GM18909 (cell line): ENCODE data around the gene LIPC.

Source experiments
- ATAC-seq: cut with Tn5 transposase; IDR thresholded peaks from one replicate; pipeline ENCODE4 v1.9.1; 2021; ENCODE audit warnings: mild to moderate bottlenecking; ENCODE audit not compliant: unreplicated experiment, poor library complexity

LIPC gene

DNA sequence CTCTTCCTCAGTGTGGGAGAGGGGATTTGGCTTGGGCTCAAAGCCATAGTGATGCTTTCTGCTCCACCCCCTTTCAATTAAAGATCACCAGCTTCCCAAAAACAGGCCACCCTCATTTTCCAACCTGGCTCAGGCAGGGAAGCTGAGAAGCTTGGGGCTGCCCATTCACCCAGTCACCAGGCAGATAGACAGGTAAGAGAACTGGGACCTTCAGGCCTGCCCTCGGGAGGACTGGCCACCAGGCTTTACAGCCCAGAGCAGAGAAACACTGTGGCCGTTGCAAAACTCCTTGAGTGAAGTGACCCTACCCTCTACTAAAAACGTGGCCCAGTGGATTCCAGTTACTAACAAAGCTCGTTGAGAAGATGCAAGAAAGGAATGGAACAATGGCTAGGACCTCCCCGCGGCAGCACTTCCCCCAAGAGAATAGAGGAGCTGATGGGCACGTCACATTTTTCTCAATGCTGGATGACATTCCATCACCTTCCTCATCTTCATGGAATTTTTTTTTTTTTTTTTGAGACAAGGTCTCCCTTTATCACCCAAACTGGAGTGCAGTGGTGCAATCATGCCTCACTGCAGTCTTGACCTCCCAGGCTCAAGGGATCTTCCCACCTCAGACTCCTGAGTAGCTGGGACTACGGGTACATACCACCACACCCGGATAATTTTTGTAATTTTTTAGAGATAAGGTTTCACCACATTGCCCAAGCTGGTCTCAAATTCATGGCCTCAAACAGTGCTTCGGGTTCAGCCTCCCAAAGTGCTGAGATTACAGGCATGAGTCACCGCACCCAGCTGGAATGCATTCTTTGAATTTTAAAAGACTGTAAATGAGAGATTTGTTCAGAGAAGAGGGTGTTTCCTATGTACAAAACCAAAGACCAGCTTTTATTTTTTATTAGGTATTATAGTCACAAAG is 37.9 kb downstream of the LIPC start:
- no peak for ATAC-seq

DNA sequence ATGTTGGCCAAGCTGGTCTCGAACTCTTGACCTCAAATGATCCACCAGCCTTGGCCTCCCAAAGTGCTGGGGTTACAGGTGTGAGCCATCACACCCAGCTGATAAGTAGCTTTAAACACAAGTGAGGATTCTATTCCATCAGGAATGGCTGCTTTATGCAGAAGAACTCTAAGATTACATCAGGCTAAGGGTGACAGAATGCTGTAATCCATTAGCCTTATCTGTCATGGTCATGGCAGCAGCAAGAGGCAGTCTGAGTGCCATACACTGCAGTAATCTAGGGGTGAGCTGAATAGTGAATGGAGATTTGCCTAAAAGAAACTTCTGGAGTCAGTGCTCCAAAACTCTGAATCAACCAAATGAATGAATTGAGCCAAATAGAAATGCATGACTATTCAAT is 39.6 kb downstream of the LIPC start:
- no peak for ATAC-seq

DNA sequence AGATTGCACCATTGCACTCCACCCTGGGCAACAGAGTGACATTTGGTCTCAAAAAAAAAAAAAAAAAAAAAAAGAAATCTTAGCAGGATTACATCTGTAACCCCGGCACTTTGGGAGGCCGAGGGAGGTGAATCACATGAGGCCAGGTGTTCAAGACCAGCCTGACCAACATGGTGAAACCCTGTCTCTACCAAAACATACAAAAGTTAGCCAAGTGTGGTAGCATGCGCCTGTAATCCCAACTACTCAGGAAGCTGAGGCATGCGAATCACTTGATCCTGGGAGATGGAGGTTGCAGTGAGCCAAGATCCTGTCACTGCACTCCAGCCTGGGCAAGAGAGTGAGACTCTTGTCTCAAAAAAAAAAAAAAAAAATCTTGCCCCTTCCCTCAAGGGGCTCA is 40.4 kb downstream of the LIPC start:
- ATAC-seq, result no peak

DNA sequence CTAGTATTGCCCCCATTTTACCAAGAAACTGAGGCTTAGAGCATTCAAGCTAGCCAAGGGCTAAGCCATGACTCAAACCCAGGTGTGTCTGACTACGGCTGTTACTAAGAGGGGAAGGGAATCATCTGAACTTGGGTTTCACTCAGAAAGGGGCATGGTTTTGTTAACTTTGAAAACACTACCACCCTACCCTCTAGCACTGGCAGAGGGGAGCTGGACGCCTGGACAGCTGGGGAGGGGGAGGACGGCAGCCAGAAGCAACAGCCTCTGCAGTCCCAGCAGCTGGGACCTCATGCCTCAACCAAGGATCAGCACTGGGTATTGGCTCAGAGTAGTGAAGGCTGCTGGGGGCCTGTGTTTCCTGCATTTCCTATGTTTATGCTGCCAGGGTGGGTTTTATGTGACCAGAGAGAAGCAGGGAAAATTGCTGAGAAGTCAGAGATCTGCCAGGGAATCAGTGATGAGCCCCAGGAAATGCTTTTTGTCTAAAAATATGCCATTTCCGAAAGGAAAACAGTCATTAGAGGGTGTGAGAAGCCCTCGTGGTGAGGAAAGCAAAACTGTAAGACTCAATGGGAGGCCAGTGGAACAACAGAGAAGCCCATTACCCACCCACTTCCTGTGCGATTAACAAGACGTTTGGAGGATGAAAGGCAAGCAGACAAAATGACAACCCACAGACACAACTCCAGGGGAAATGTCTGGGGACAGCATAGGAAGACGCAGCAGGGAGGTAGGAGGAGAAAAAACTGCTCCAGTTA is 41.2 kb downstream of the LIPC start:
- ATAC-seq, result no peak

DNA sequence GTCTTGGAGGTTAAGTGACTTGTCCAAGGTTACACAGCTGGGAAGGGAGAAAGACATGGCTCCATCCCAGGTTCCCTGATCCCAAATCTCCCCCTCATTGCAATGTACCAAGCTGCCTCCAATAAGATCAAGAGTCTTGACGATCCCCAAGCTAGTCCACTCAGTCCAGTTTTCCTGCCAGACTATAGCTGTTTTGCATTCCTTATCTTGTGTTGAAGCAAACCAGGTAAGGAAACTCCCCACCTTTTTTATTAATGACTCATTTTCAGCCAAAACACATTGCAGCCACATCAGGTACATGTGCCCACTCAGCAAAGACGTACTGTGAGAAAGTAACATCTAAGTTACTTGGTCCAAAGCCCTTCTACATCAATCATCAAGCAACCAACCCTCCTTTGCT is 41.9 kb downstream of the LIPC start:
- ATAC-seq, result no peak

DNA sequence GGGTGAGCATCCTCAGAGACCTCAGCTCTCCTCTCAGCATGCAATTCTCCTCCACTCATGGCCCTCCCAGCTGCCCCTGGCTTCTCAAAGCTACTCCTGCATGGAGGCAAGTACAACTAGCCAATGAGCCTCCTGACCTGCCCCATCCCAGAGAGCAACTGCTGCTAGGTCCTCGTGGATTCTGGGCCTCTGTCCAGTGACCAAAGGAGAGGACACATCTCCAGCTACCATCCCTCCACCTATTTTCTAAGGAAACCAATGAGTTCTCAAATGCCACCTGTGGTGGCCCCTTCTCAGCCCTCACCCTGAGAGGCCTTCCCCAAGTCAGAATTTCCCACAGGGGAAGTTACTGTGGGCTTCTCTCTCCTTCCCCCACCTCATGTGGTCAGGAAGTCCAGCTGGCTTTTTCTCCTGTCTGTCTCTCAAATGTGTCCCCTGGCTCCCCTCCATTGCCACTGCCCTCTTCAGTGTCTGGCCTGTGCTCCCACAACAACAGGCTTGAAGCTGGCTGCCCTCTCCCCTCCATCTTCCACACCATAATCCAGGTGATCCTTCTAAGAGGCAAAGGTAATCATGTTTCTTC is 43.0 kb downstream of the LIPC start:
- ATAC-seq, result no peak

DNA sequence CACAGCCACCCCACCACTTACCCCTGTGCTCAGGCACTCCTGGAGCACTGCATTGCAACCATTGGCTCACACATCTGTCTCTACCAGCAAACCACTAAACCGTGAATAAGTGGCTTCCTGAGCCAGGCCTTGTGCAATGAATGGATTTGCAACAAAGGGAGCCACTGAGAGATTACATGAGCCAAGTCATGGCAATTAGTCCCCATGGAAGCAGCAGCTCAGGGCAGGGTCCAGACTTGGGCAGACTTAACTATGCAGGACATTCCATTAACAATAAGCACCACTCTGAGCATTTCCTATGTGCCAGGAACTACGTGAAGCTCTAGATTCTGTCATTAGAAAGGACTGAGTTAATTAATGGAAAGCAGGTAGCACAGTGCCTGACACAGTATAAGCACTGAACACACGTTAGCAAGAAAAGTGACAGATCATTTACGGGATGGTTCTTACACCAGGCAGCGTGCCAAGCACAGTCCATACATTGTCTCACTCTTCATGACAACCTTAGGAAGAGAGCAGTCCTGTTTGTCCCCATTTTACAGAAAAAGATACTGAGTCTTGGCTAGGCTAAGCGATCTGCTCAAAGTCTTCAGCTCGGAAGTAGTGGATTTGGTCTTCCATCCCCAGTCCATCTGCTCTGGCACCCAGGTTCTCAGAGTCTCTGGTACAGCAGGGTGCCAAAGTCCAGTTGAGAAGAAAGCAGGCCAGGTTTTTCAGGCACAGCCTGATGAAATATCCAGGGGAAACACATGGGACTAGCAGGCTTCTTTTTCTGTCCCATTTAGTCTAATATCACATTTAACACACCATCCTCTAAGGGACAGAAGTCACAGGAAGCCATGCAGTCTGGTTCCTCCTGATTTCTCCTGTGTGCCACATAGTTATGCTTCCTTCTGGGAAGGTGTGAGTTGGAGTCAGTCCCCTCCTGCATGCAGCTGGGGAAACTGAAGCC is 44.1 kb downstream of the LIPC start:
- no peak for ATAC-seq

DNA sequence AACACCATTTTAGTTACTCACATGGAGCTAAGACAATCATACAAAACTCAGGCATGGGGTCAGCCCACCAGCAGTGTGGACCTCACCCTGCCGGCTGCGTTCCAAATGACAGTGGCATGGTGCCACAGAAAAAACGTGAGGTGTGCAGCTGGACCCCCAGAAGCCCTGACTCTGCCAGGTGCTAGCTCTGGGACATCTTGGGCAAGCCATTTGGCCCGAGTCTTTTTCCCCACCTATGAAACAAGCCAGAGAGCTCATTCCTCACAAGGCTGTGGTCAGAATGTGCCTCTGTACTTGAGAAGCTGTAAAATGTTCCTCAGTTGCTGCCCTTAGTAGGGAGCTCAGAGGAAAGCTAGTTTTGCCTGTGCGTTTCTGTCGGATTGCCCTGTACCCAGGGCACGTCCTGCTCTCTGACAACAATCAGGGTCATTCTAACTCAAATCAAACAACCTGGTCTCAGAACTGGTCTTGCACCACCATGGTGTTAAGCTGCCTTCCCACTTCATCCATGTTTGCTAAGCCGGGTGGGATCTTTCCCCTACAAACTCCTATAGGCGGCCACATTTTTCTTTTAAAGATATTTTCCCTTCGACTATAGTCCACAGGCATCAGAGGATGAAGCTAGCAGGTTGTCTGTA is 44.9 kb downstream of the LIPC start:
- no peak for ATAC-seq

DNA sequence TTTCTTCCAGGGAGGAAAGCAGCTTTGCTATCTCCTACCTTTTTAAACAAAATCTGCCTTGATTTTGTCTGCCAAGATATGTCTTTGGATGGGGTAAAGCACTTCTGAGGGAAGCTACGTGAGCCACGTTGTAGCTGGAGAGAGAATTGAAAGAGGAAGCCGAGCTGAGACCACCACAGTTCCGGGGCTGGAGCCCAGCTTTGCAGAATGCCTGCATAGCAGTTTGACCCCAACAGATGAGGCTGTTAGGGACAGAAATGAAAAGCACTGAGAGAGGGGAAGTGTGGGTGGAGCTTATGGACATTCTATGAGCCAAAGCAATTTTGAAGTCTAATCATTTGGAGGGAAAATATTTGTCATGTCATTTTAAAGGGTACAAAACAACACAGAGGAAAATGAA is 45.4 kb downstream of the LIPC start:
- no peak for ATAC-seq

DNA sequence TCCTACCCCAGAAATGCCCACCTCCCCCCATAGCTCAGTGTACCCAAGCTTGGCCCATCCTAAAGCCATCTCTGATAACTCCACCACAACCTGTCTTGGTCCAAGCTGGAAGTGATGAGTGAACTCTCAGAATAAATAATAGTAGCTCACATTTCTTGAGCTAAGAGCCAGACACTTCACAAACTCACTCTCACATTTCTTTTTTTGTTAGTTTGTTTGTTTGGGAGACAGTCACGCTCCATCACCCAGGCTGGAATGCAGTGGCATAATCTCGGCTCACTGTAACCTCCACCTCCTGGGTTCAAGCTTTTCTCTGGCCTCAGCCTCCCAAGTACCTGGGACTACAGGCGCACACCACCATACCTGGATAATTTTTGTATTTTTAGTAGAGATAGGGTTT is 46.2 kb downstream of the LIPC start:
- ATAC-seq, result no peak

DNA sequence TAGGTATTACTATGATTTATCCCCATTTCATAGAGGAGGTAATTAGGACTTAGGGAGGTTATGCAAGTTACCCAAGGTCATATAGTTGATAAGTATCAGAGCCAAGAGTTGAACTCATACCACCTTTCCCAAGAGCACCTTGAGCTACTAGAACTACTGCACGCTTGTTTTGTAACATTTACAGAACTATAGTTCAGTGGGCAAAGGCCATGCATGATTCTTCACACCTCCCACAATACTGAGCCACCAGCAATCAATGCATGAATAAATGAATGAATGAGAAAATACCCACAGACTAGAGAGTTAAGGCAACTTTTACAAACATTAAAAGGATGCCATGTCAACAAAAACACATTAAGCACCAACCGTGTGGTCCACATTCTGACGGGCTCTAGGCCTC is 46.8 kb downstream of the LIPC start:
- no peak for ATAC-seq

DNA sequence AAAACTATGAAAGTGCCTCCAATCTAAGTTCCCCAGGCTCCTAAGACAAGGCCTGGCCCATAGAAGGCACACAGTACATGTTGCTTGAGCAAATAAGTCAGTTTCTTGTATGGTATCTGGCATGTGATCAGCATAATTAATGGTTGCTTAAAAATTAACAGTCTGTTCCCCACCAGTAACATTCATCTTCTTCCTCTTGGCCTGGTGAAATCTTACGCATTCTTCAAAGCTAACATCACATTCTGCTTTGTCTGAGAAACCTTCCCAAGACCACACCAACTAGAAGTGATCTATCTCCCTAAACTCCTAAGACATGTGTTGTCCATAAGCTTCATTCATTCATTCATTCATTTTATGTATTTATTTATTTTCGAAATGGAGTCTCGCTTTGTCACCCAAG is 48.1 kb downstream of the LIPC start:
- no peak for ATAC-seq

DNA sequence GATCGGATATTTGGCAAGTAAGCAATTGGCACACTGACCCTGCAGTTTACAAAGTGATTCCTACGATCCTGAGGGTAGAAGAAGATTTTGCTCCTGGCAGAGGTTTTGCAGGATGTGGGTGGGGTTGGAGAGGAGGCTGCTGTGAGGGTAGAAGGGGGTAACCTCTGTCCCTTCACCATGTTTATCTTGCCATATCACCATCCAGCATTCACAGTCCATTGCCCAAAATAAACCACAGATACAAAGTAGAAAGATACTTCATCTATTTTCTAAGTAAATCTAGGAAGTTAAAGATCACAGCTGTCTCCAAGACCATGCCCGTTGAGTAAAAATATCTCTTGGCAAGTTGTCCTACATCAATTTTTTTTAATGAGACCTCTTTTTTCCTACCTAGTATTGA is 51.6 kb downstream of the LIPC start:
- ATAC-seq, result no peak

DNA sequence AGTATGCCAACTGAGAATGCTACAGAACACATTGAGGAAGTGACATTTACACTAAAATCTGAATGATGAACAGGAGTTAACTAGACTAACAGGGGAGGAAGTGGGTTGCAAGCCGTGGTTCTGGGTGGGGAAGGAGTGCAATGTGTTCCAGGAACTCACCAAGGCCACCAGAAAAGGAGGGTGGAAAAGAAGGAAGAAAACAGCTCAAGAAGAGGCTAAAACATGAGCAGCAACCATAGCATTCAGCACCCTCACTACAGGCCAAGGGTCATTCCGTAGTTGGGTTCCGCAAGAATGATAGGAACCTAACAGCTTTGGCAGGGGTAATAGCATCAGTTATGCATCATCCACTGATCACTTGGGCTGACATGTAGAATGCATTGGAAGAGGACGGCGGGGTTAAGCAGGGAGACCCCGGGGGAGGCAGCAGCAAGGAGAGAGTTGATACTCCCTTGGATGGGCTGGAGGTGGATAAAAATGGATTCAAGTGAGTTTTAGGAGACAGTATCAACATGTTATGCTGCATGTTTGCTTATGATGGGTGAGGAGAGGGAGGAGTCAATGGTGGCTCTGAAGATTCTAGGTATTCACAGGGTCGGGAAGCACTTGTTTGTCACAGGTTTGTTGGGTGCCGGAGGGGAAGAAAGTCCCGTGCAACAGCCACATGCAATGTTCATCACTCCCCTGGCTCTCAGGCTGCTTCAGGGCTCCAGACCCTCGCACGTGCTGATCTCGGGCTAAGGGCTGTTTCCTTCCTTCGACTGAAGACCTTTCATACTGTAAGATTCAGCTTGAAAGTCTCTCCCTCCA is 53.2 kb downstream of the LIPC start:
- ATAC-seq, result no peak

DNA sequence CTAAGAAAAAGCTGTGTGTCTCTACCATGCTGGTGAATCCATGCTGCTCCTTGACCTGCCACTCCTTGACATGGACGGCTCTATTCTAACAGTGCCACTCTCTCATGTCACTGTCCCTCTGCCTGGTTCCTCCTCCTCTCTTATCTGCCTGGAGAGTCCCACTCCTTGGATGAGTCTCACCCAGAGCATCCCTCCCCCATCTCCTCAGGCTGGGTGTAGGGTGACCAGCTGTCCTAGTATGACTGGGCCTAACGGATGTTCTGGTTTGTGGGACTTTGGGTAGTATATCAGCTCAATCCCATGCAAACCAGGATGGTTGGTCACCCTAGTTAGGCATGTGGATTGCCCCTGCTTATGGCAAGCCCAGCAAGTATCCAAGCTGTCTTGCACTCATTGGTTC is 54.3 kb downstream of the LIPC start:
- no peak for ATAC-seq

DNA sequence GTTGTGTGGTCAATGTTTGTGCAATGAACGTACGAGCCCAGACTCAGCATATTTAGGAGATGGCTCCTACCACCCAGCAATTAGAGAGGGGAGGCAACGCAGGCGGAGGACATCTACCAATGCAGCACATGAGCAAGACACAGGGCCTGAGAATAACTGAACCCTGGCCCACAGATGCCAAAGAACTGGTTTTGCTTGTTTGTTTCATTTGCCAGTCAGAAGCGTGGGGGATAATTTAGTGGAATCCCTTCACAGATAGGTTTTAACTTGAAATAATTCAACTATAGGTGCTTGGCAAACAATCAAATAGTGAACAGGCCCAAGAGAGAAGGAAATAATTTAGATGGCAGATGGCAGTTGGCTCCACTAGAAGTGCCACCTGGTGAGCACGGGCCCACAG is 54.8 kb downstream of the LIPC start:
- ATAC-seq, result no peak

DNA sequence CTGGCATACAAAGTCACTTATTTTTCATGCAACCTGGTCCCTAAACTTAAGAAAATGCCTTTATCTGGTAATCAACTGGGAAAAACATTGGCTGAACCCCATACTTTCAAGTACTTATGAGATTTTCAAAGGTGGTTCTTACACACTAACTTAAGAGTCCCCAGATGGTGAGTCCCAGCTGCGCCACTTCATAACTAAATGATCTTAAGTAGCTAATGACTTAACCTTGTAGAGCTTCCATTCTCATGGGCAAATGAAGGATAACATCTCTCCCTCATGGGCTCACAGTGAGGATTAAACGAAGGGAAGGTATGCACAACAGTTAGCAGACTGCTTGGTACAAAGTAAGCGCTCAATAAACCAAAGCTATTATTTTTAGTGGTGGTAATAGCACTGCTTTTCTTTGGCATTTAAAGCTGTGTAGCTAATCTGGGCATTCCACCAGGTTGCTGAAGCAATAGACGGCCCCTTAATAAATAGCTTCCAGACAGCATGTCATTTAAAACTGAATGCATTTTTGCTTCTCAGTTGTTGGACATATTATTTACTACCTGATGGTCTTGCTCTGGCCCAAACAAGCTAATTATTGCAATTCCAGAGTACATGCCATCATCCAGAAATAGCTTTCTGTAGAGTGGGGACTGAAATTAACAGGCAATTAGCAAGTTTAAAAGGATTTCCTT is 55.4 kb downstream of the LIPC start:
- no peak for ATAC-seq

DNA sequence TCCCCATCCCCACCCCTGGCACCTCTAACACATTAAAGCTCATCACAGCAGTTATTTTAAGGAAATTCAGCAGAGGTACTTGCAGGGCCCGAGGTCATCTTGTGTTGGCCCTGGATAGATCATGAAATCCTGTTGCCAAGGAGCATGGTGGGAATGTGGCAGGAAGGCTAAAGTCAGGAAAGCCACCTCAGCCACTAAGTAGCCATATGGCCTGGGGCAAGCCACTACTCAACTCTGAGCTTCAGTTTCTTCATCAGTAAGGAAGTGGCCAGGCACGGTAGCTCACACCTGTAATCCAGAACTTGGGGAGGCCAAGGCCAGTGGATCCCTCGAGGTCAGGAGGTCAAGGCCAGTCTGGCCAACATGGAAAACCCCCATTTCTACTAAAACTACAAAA is 55.9 kb downstream of the LIPC start:
- ATAC-seq, result no peak
